Limb (tissue), 2 donors: ENCODE results near the gene GOLM1.

Experiments used
- DNase-seq, 2 donors: peaks; one replicate each; pipeline ENCODE4 v3.0.0-alpha.2; 2016; ENCODE audit errors: extremely low spot score in 2 of 2

The GOLM1 gene

GRCh38 chr9:86045654-86046053 lies 53.7 kb downstream of the GOLM1 start:
- DNase-seq, result no peak

- no peak for DNase-seq
These were observed 55.4 kb downstream of the GOLM1 start for GRCh38 chr9:86043999-86044398.

GRCh38 chr9:86043586-86043985 lies 55.8 kb downstream of the GOLM1 start:
- DNase-seq, result no peak

- no peak for DNase-seq
These were observed 57.0 kb downstream of the GOLM1 start for GRCh38 chr9:86042199-86042978.

GRCh38 chr9:86041311-86041741 lies 58.0 kb downstream of the GOLM1 start:
- DNase-seq, result peak in 1 of 2 donors; percentile 43

GRCh38 chr9:86040861-86041155 lies 58.5 kb downstream of the GOLM1 start:
- DNase-seq, result no peak

GRCh38 chr9:86039991-86040860 lies 59.1 kb downstream of the GOLM1 start:
- no peak for DNase-seq

- no peak for DNase-seq
These were observed 62.8 kb downstream of the GOLM1 start for GRCh38 chr9:86036555-86036954.

GRCh38 chr9:86035827-86036440 lies 63.4 kb downstream of the GOLM1 start:
- DNase-seq, result no peak

GRCh38 chr9:86034863-86035734 lies 64.3 kb downstream of the GOLM1 start:
- no peak for DNase-seq

- no peak for DNase-seq
These were observed 71.6 kb downstream of the GOLM1 start for GRCh38 chr9:86027767-86028166.

- DNase-seq, result no peak
These were observed 76.6 kb downstream of the GOLM1 start for GRCh38 chr9:86022687-86023266.

- peak in 1 of 2 donors; percentile 8 for DNase-seq
These were observed 78.2 kb downstream of the GOLM1 start for GRCh38 chr9:86021166-86021565.

- no peak for DNase-seq
These were observed 78.6 kb downstream of the GOLM1 start for GRCh38 chr9:86020731-86021130.

GRCh38 chr9:86009133-86009532 lies 90.2 kb downstream of the GOLM1 start:
- no peak for DNase-seq

- DNase-seq, result no peak
These were observed 94.0 kb downstream of the GOLM1 start for GRCh38 chr9:86005253-86005775.

GRCh38 chr9:85995599-85995998 lies 103.8 kb downstream of the GOLM1 start:
- no peak for DNase-seq

GRCh38 chr9:85995097-85995496 lies 104.3 kb downstream of the GOLM1 start:
- DNase-seq, result no peak

GRCh38 chr9:85994191-85994590 lies 105.2 kb downstream of the GOLM1 start:
- DNase-seq, result no peak

GRCh38 chr9:85987236-85987635 lies 112.1 kb downstream of the GOLM1 start:
- no peak for DNase-seq

GRCh38 chr9:85984457-85984856 lies 114.9 kb downstream of the GOLM1 start:
- DNase-seq, result no peak
